Esophagus squamous epithelium (tissue), 4 donors: ENCODE results near the gene CD180.

Experiments
- POLR2A ChIP-seq, 4 donors: fragments of 450-650 bp; IDR thresholded peaks; one replicate each; pipeline ENCODE4 v1.6.1; 2017; ENCODE audit warnings: antibody characterized with exemption in 4 of 4, mild to moderate bottlenecking in 4 of 4, moderate library complexity in 3 of 4
- TF ChIP-seq, protein P1 (sequence below), 6 experiments: fragments of 450-650 bp in 4 of 6; fragments of 200-600 bp in 2 of 6; sonication (generic) in 2 of 6; IDR thresholded peaks; one replicate each; pipeline ENCODE4 v1.5.1; 2016 to 2019; ENCODE audit warnings: antibody characterized with exemption in 6 of 6, mild to moderate bottlenecking in 4 of 6, moderate library complexity in 4 of 6

DNA sequence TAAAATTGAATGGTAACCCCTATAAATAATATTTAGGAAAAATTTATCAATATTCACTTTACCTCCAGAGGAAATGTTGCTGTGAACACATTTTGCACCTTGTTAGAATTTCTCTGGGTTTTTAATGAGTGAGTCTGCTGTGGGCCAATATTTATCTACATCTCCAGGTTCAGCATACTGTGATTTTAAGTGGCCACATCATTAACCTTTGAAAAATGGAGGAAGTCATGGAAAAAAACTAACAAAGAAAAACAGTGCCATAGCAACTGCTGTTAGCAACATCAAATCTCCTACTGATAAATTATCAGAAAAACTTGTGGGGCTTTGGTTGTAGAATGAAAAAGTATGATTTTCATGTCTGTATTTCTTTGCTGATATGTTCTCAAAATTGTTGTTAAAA, 55.0 kb downstream of the CD180 start:
- TF ChIP-seq POLR2A (IDR thresholded peaks at IDR 0.05), result no peak
- TF ChIP-seq, protein P1, sequence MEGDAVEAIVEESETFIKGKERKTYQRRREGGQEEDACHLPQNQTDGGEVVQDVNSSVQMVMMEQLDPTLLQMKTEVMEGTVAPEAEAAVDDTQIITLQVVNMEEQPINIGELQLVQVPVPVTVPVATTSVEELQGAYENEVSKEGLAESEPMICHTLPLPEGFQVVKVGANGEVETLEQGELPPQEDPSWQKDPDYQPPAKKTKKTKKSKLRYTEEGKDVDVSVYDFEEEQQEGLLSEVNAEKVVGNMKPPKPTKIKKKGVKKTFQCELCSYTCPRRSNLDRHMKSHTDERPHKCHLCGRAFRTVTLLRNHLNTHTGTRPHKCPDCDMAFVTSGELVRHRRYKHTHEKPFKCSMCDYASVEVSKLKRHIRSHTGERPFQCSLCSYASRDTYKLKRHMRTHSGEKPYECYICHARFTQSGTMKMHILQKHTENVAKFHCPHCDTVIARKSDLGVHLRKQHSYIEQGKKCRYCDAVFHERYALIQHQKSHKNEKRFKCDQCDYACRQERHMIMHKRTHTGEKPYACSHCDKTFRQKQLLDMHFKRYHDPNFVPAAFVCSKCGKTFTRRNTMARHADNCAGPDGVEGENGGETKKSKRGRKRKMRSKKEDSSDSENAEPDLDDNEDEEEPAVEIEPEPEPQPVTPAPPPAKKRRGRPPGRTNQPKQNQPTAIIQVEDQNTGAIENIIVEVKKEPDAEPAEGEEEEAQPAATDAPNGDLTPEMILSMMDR (IDR thresholded peaks at IDR 0.05), result no peak
